Activated T-cell treated with anti-CD3 and anti-CD28 coated beads for 1 hour (primary cell): ENCODE measurements around the gene RCAN2.
"Not testable (repeated sequence)": the region's sequence is repeated elsewhere in the genome, so short reads cannot be mapped to it uniquely, and the experiment has no call there.

Experiments
- DNase-seq: peaks from one replicate; pipeline ENCODE4 v3.0.0-alpha.2; 2020; ENCODE audit warnings: low read depth

RCAN2 gene

DNA sequence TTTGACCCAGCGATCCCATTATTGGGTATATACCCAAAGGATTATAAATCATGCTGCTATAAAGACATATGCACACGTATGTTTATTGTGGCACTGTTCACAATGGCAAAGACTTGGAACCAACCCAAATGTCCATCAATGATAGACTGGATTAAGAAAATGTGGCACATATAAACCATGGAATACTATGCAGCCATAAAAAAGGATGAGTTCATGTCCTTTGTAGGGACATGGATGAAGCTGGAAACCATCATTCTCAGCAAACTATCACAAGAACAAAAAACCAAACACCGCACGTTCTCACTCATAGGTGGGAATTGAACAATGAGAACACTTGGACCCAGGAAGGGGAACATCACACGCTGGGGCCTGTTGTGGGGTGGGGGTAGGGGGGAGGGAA lies 103.5 kb downstream of the RCAN2 start:
- DNase-seq, result not testable (repeated sequence)

- DNase-seq, result no peak
Measured at GRCh38 chr6:46381579-46381978, 109.7 kb downstream of the RCAN2 start.

- no peak for DNase-seq
Measured at GRCh38 chr6:46381057-46381456, 110.2 kb downstream of the RCAN2 start.

DNA sequence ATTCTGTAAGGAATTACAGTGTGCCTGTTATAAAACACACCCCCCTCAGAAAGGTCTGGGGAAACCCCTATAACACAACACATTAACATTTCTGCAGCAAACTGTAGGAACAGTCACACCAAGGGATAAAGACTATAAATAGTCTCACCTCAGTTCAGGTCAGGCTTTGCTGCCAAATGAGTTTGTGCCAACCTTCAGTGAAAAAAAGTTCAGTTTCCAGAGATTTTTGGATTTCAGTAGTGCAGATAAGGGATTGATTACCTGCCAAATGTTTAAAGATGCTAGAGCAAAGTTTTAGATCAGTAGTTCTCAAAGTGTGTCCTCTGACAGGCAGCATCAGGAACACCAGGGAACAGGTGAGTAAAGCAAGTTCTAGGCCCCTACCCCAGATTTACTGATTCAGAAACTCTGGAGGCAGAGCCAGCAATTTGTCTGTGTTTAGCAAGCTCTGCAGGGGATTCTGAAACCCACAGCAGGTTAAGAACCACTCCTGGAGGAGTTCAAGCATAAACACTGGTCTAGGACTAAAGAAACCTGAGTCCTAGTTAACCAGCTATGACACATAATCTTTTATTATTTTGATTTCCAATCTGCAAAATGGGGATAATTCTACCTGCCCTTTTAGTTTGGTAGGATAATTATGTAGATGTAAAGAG lies 111.0 kb downstream of the RCAN2 start:
- no peak for DNase-seq

DNA sequence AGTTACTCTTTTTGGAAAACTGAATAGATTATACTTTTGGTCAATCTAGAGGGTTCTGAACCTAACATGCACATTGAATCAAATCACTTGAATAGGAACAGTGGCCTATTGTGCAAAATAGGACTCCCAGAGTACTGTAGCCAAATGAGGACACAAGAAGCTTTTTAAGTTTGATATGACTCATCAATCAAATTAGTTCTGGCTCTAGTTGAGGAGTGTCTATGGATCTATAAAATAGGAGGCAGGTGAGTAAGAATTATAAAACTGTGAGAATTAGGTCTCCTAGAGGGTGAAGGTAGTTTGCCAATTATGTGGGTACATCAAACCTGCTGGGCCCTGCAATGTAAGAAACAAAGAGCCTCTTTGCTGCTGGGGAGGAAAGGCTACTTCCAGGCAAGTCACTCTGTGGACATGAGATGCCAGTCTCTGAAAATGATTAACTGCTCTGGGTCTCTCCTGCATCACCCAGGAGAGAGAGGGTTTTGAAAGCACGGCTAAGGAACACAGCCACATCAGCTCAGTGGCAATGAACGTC lies 112.3 kb downstream of the RCAN2 start:
- no peak for DNase-seq

GRCh38 chr6:46378161-46378881 lies 112.9 kb downstream of the RCAN2 start:
- DNase-seq, result no peak

GRCh38 chr6:46377209-46377608 lies 114.0 kb downstream of the RCAN2 start:
- DNase-seq, result no peak

DNA sequence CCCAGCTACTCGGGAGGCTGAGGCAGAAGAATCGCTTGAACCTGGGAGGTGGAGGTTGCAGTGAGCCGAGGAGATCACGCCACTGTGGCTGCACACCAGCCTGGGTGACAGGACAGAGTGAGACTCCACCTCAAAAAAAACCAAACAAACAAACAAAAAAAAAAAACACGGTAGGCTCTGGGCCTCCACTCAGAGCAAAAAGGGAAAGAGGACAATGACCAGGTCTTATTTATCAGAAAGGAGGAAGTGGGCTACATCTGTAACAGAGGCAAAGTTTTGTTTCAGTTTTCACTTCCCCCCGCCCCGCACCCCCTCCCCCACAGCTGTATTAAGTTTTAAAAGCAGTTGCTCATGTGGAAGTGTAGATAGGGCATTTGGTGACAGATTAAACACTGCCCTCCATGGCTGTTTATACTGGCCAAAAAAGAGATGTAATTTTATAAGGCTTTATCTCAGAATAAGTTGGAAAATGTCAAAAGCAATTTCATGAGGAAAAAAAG lies 114.6 kb downstream of the RCAN2 start:
- DNase-seq, result no peak

DNA sequence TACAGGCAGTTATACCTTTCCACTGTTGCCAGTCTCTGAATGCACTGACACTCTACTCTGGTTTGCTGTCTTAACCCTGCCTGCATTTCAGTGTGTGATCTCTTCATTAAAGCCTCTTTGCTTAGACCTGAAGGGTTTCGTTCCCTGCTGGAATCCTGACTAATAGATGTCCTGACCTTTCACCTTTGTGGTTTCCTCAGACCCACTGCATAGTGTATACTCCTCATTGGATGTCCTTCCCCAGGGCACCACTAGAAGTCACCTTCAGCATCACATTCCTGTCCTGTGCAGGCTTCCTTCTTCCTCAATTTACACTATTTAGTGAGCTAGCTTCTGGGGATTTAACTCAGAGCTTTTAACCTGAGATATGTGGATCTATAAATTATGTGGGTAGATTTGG lies 120.6 kb downstream of the RCAN2 start:
- no peak for DNase-seq

DNA sequence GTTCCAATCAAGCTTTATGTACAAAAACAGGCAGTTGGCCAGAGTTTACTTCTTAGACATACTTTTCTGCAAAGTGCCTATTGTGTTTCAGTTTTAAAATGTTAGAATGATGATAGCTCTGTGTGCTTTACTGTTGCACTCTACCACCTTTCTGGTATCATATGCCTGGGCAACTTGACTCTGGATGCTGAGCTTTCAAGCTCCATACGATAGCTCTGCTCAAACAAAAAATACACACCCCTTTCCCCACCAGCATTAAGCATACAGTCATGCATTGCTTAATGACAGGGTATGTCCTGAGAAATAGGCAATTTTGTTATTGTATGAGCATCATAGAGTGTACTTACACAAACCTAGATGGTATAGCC lies 123.1 kb downstream of the RCAN2 start:
- no peak for DNase-seq

DNA sequence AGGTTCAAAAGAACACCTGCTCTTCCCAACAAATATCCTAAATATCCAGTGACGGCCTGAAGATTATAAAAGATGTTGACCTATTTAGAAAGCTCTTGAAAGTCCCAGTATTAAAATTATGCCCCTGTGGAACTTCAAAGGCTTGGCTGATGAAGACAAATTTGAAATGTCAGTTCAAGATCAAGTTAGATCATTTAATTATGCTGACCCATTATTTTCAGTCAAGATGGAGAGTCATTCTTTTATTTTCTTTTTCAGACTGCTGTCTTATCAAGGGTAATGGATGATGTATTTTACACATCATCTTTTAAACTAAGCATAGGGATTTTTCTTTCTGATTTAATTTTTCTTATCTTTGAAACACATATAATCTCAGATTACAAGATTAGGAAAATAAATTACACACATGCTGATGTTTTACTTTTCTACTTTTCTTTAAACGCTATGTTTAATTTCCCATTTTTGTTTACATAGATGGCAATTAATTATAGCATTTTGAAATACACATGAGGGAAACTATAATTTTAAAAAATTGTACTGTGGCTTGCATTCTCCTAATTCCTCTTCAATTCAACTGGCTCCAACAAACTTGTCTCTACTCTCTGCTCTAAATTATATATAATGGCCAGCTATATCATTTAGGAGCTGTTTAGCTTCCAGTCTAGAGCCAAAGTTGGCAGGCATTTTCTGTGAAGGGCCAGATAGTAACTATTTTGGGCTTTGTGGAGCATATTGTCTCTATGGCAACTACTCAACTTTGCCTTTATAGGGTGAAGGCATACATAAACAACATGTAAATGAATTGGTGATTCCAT lies 123.7 kb downstream of the RCAN2 start:
- DNase-seq, result no peak

DNA sequence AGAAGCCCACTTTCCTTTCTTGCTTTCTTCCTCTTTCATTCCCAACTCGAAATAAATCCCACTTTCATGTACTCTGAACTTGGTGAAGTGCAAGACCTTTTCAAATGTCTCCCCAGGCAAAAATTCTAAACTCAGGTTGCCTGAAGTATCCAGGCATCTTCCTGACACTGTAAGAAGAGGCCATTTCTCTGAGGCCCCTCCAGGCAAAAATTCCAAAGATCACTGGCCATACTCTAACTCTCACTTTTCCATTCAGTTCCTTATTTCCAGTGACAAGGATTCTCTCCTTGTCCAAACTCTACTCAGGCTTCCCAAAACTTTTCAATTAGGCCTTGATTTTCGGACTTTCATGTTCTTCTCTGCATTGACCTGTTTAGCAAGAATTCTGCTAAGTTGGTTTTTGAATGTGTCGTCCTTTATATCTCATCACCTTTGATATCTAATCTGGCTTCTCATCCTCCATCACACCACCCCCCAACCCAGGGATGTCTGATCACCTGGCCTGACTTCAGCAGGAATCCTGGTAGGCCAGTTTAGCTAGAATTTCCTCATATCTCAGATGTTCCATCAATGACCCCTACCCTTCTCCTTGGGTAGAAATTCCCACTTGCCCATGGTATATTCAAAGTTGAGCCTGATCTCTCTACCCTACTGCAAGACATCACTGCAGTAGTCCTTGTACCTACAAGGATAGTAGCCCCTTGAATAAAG lies 124.9 kb downstream of the RCAN2 start:
- DNase-seq, result no peak

DNA sequence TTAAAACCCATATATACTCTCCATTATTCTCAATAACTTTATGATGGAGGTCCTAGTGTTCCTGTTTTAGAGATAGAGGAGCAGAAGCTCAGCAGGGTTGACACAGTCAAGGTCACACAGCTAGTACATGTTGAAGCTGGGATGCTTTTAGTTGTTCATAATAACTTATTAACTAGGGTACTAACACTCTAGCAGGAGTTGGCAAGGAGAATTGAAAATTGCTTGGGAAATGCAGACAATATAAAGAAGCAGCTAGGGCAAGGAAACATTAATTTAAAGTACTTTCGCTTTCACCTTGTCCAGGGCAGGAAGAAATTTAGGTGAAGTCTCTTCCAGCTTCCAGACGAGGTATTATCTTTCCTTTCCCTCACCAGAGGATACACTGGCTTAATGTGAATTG lies 133.7 kb downstream of the RCAN2 start:
- no peak for DNase-seq

GRCh38 chr6:46356543-46356942 lies 134.7 kb downstream of the RCAN2 start:
- DNase-seq, result no peak

DNA sequence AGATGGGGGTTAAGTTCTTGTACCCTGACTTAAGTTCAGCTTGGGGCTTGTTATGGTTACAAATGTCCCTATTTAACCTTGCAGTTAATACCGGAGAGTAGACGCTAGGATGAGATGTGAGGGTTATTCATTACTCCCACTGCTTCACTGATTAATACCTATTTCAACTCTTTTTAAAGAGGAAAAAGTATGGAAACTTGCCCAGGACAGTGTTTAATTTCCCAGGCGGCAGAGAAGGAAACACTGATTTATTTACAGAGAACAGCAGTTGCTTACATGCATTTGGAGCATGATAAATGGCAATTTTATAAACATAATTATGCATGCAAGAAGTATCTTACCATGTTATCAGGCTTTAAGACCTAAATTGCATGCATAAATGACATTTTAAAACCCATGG lies 137.7 kb downstream of the RCAN2 start:
- no peak for DNase-seq

DNA sequence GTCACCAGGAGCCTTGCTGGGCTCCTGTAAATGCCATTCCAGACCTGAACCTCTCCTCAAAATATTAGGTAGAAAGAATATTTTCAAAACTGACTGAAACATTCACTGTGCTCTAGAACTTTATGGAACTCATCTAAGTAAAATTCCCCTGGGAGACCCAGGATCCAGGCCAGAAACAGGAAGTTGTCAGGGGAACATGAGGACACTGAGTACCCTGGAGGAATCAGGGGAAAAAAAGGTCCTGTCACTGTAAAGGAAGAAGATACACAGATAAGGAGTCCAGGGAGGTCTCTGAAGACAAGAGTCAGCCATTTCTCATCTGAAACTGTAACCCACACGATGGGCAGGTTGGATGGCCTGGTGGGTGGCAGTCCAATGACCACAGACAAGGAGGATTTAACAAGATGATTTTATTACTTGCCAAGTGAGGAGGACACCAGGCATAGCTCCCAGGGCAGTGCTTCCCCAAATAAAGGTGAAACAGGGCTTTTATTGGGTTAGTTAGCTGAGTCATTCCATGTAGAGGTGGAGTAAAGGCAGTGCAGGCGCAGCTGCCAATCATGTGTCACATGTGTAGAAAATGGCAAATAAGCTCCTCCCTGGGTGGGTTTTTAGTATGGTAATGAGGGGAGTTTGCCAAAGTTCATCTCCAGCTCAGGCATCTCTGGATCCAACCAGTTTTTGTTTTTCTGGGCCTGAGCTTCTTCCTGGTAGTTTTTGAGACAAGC lies 138.5 kb downstream of the RCAN2 start:
- DNase-seq, result no peak

GRCh38 chr6:46350714-46351113 lies 140.5 kb downstream of the RCAN2 start:
- no peak for DNase-seq

- DNase-seq, result no peak
Measured at GRCh38 chr6:46347669-46348068, 143.6 kb downstream of the RCAN2 start.

- DNase-seq, result no peak
Measured at GRCh38 chr6:46340246-46340645, 151.0 kb downstream of the RCAN2 start.

DNA sequence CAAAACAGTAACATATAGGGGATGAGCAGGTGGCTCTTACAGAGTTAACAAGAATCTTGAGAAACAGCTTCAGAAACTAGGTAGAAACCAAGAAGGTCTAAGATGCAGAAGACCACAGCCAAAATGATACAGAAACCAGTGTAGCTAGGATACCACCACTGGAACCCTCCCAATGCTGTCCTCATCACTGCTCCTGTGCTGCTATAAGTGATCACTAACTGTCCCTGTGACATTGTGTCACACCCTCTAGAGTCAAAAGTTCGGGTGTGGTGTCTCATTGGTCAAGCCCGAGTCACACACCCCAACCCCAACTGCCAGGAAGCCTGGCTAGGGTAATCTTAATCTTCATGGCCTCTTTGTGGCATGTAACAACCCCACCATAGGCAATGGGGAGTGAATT lies 153.1 kb downstream of the RCAN2 start:
- DNase-seq, result no peak

GRCh38 chr6:46334442-46334841 lies 156.8 kb downstream of the RCAN2 start:
- no peak for DNase-seq
